H9 (cell line): ENCODE data around the gene NPTX1. TPM values are rescaled to one million over a fixed set of nuclear protein-coding genes. Genes with fewer than 3 reads are reported as not detected.

Experiments
- DNase-seq: peaks from one replicate; pipeline ENCODE4 v3.0.0-alpha.2; 2017
- H2AFZ ChIP-seq: one replicate; pipeline ENCODE4 v1.6.1; 2013; ENCODE audit warnings: mild to moderate bottlenecking, low read length, control low read depth, moderate library complexity
- H2AK5ac ChIP-seq: 2 replicates; pipeline ENCODE4 v1.6.1; 2013; ENCODE audit warnings: low read length, control low read depth, mixed read lengths; ENCODE audit not compliant: insufficient read length
- H2BK120ac ChIP-seq: one replicate; pipeline ENCODE4 v1.6.1; 2013; ENCODE audit warnings: low read depth, mild to moderate bottlenecking, low read length, control low read depth, inconsistent platforms; ENCODE audit not compliant: poor library complexity, severe bottlenecking
- H2BK12ac ChIP-seq: 2 replicates; pipeline ENCODE4 v1.6.1; 2013; ENCODE audit warnings: low read length, control low read depth, mixed read lengths, low read depth; ENCODE audit not compliant: insufficient read length
- H2BK15ac ChIP-seq: 2 replicates; pipeline ENCODE4 v1.6.1; 2013; ENCODE audit warnings: low read depth, low read length, control low read depth
- H2BK20ac ChIP-seq: one replicate; pipeline ENCODE4 v1.6.1; 2013; ENCODE audit warnings: low read depth, mild to moderate bottlenecking, low read length, control low read depth, inconsistent platforms; ENCODE audit not compliant: poor library complexity, severe bottlenecking
- H2BK5ac ChIP-seq: 2 replicates; pipeline ENCODE4 v1.6.1; 2013; ENCODE audit warnings: low read length, control low read depth, mixed read lengths; ENCODE audit not compliant: insufficient read length
- H3K14ac ChIP-seq: 2 replicates; pipeline ENCODE4 v1.6.1; 2013; ENCODE audit warnings: low read length, control low read depth; ENCODE audit not compliant: insufficient read depth
- H3K18ac ChIP-seq: 2 replicates; pipeline ENCODE4 v1.6.1; 2013; ENCODE audit warnings: low read depth, mild to moderate bottlenecking, mixed read lengths, low read length, control low read depth; ENCODE audit not compliant: insufficient read length
- H3K23ac ChIP-seq: 2 replicates; pipeline ENCODE4 v1.6.1; 2013; ENCODE audit warnings: low read length, control low read depth, mixed read lengths, low read depth; ENCODE audit not compliant: insufficient read length
- H3K23me2 ChIP-seq: 2 replicates; pipeline ENCODE4 v1.6.1; 2013; ENCODE audit warnings: low read depth, mild to moderate bottlenecking, mixed read lengths, low read length, control low read depth; ENCODE audit not compliant: insufficient read length, poor library complexity, severe bottlenecking
- H3K27ac ChIP-seq: 2 replicates; pipeline ENCODE4 v1.5.1; 2013; ENCODE audit warnings: low read length, control low read depth, mixed read lengths, low read depth; ENCODE audit not compliant: insufficient read length
- H3K27me3 ChIP-seq: 2 replicates; pipeline ENCODE4 v1.6.1; 2013; ENCODE audit warnings: low read length, control low read depth, inconsistent platforms; ENCODE audit not compliant: insufficient read depth
- H3K4ac ChIP-seq: 2 replicates; pipeline ENCODE4 v1.6.1; 2013; ENCODE audit warnings: low read depth, mild to moderate bottlenecking, control low read depth, inconsistent platforms, low read length, moderate library complexity
- H3K4me1 ChIP-seq: 2 replicates; pipeline ENCODE4 v1.6.1; 2013; ENCODE audit warnings: low read length, control low read depth, inconsistent platforms; ENCODE audit not compliant: insufficient read depth
- H3K4me2 ChIP-seq: 2 replicates; pipeline ENCODE4 v1.6.1; 2013; ENCODE audit warnings: low read length, control low read depth, mixed read lengths; ENCODE audit not compliant: insufficient read length, insufficient read depth
- H3K56ac ChIP-seq: 2 replicates; pipeline ENCODE4 v1.6.1; 2013; ENCODE audit warnings: low read depth, mild to moderate bottlenecking, mixed read lengths, low read length, control low read depth; ENCODE audit not compliant: insufficient read length
- H3K79me1 ChIP-seq: 2 replicates; pipeline ENCODE4 v1.6.1; 2013; ENCODE audit warnings: low read depth, mild to moderate bottlenecking, moderate library complexity, low read length, control low read depth, inconsistent platforms; ENCODE audit not compliant: insufficient read depth, poor library complexity, severe bottlenecking
- H3K79me2 ChIP-seq: 2 replicates; pipeline ENCODE4 v1.6.1; 2013; ENCODE audit warnings: low read length, control low read depth, inconsistent platforms; ENCODE audit not compliant: insufficient read depth
- H3K9ac ChIP-seq: 2 replicates; pipeline ENCODE4 v1.6.1; 2013; ENCODE audit warnings: low read length, control low read depth, mixed read lengths; ENCODE audit not compliant: insufficient read length; ENCODE audit errors: extremely low read depth
- H3K9me3 ChIP-seq: one replicate; pipeline ENCODE4 v1.6.1; 2013; ENCODE audit warnings: low read depth, low read length, inconsistent platforms; ENCODE audit not compliant: control insufficient read depth
- H3T11ph ChIP-seq: one replicate; pipeline ENCODE4 v1.6.1; 2013; ENCODE audit warnings: mild to moderate bottlenecking, low read length, control low read depth, inconsistent platforms
- H4K20me1 ChIP-seq: one replicate; pipeline ENCODE4 v1.6.1; 2013; ENCODE audit not compliant: control insufficient read depth, insufficient read length, insufficient read depth
- H4K5ac ChIP-seq: 2 replicates; pipeline ENCODE4 v1.6.1; 2013; ENCODE audit warnings: low read depth, mild to moderate bottlenecking, mixed read lengths, low read length, control low read depth; ENCODE audit not compliant: insufficient read length
- H4K8ac ChIP-seq: replicated peaks from 2 replicates; pipeline ENCODE4 v1.6.1; 2013; ENCODE audit warnings: low read length, control low read depth, mixed read lengths, low read depth; ENCODE audit not compliant: insufficient read length
- H4K91ac ChIP-seq: 2 replicates; pipeline ENCODE4 v1.6.1; 2013; ENCODE audit warnings: low read depth, mild to moderate bottlenecking, moderate library complexity, mixed read lengths, low read length, control low read depth; ENCODE audit not compliant: insufficient read length
- H3K27ac Mint-ChIP-seq, 3 experiments: 2 replicates in 2 of 3; 3 replicates in 1 of 3; pipeline ENCODE4 v1.8.0; 2020 to 2021; ENCODE audit warnings: mixed read lengths in 3 of 3, mild to moderate bottlenecking in 1 of 3, moderate library complexity in 1 of 3
- H3K27me3 Mint-ChIP-seq: 2 replicates; pipeline ENCODE4 v1.8.0; 2021; ENCODE audit warnings: low read depth, mild to moderate bottlenecking, moderate library complexity, mixed read lengths
- H3K36me3 Mint-ChIP-seq, 3 experiments: 2 replicates in 2 of 3; 3 replicates in 1 of 3; pipeline ENCODE4 v1.8.0; 2020 to 2021; ENCODE audit warnings: low read depth in 3 of 3, mixed read lengths in 3 of 3; ENCODE audit not compliant: insufficient read depth in 1 of 3
- H3K4me1 Mint-ChIP-seq, 2 experiments: 2 replicates each; pipeline ENCODE4 v1.8.0; 2020; ENCODE audit warnings: mixed read lengths in 2 of 2
- H3K4me3 Mint-ChIP-seq, 2 experiments: 2 replicates in 1 of 2; 3 replicates in 1 of 2; pipeline ENCODE4 v1.8.0; 2020 to 2021; ENCODE audit warnings: mild to moderate bottlenecking in 2 of 2, mixed read lengths in 2 of 2, moderate library complexity in 1 of 2
- H3K9me3 Mint-ChIP-seq, 2 experiments: 2 replicates in 1 of 2; 3 replicates in 1 of 2; pipeline ENCODE4 v1.8.0; 2020; ENCODE audit warnings: mild to moderate bottlenecking in 2 of 2, mixed read lengths in 2 of 2, moderate library complexity in 1 of 2
- WGBS: extraction: QIAGEN DNeasy Blood & Tissue Kit; methylation state at CpG from one replicate; pipeline ENCODE4 v1.1.7; 2013; ENCODE audit warnings: missing lambda C conversion rate, low lambda C conversion rate, mixed read lengths; ENCODE audit not compliant: insufficient read length; ENCODE audit errors: extremely low coverage; 5-methylcytosine and 5-hydroxymethylcytosine counted together
- total RNA-seq: library from RNA; stranded (reverse); gene quantifications from 2 replicates; pipeline ENCODE4 v1.2.1, GENCODE V29; 2021
- TF ChIP-seq, protein P1 (sequence below): fragments of 200-600 bp; sonication (generic); conservative IDR thresholded peaks from 3 replicates; pipeline ENCODE4 v1.8.0; 2021; ENCODE audit warnings: antibody characterized with exemption, mild to moderate bottlenecking

The NPTX1 gene
- total RNA-seq, 1 experiment from 2014 or later, result 20.5 TPM

DNA sequence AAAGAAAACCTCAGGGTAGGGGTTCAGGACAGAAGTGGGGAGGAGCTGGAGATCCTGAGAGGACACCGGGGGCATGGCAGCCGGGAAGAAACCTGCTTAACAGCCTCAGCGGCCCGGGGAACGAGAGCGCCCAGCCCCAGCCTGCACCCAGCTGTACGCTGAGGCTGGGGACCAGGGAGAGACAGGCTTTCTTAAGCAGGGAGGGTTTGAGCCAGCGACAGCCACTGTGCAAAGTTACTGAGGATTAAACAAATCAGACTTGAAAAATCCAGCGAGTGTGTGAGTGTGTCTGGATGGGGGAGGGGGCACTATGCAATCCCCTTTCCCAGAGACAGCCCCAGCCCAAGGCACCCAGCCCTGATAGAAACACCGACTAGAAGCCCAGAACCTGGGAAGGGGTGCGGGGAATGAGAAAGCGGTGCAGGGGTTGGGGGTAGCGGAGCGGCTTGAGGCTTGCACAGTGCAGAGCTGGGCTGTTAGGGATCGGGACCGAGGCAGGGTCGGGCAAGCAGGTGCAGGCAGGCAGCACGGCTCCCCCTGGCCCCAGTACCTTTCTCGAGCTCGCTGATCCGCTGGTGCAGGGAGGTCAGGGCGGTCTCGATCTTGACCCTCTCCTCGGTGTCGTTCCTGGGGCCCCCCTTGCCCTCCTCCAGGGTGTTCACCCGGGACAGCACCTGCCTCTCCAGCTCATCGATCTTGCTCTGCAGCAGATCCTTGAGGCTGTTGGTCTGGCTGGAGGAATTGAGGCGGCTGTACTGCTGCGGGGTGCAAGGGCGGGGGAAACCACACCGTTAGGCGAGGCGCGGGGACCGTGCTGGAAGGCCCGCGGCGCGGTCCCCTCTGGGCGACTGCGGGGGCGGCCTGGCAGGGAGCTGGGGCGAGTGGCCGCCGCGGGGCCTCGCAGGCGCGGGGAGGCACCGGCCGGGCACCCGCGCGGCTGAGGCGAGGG, 1.2 kb downstream of the NPTX1 start:
- H2BK120ac ChIP-seq, result no peak overlapping the region
- H3K9ac ChIP-seq, result no peak overlapping the region
- no peak overlapping the region for H2BK5ac ChIP-seq
- no peaks in the 10 kb centered on the region for H3K79me2 ChIP-seq
- DNase-seq, result no peak
- H3T11ph ChIP-seq, result no peak overlapping the region
- no peak overlapping the region for H3K23ac ChIP-seq
- H4K5ac ChIP-seq, result no peak overlapping the region
- H3K4me3 Mint-ChIP-seq, result peak overlapping the region; percentile 41 to 69
- H3K27ac ChIP-seq, result no peak overlapping the region
- H3K9me3 Mint-ChIP-seq, result no peaks in the 10 kb centered on the region; a peak in 1 of 5 replicates
- no peaks in the 10 kb centered on the region for H3K4me1 ChIP-seq
- peaks cover 5% of the 10 kb centered on the region for H3K23me2 ChIP-seq
- H3K4me1 Mint-ChIP-seq, result peaks cover 8 to 44% of the 10 kb centered on the region in 2 experiments
- H3K27me3 Mint-ChIP-seq, result peaks cover 83% of the 10 kb centered on the region
- no peak overlapping the region for H3K27ac Mint-ChIP-seq
- peaks cover 73% of the 10 kb centered on the region for H3K27me3 ChIP-seq
- H3K79me1 ChIP-seq, result no peaks in the 10 kb centered on the region
- H2BK12ac ChIP-seq, result no peak overlapping the region
- no peak overlapping the region for H4K8ac ChIP-seq
- no peak overlapping the region for H2BK15ac ChIP-seq
- TF ChIP-seq, protein P1, sequence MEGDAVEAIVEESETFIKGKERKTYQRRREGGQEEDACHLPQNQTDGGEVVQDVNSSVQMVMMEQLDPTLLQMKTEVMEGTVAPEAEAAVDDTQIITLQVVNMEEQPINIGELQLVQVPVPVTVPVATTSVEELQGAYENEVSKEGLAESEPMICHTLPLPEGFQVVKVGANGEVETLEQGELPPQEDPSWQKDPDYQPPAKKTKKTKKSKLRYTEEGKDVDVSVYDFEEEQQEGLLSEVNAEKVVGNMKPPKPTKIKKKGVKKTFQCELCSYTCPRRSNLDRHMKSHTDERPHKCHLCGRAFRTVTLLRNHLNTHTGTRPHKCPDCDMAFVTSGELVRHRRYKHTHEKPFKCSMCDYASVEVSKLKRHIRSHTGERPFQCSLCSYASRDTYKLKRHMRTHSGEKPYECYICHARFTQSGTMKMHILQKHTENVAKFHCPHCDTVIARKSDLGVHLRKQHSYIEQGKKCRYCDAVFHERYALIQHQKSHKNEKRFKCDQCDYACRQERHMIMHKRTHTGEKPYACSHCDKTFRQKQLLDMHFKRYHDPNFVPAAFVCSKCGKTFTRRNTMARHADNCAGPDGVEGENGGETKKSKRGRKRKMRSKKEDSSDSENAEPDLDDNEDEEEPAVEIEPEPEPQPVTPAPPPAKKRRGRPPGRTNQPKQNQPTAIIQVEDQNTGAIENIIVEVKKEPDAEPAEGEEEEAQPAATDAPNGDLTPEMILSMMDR, result no peak
- peaks cover 0 to 28% (median 3%) of the 10 kb centered on the region in 3 experiments; a peak in 3 of 7 replicates for H3K36me3 Mint-ChIP-seq
- no peak overlapping the region for H2AK5ac ChIP-seq
- no peak overlapping the region; the same call in 1 of the 2 replicates for H3K14ac ChIP-seq
- WGBS, result no CpG with 5 or more reads among the region's 55 CpGs
- no peak overlapping the region for H3K18ac ChIP-seq
- no peak overlapping the region for H2BK20ac ChIP-seq
- H3K4ac ChIP-seq, result no peak overlapping the region
- H4K20me1 ChIP-seq, result no peaks in the 10 kb centered on the region
- peak overlapping the region; percentile 13 for H3K4me2 ChIP-seq
- H4K91ac ChIP-seq, result no peak overlapping the region
- no peak overlapping the region for H3K56ac ChIP-seq
- H2AFZ ChIP-seq, result no peak overlapping the region
- H3K9me3 ChIP-seq, result no peaks in the 10 kb centered on the region
